Sigmoid colon (tissue), 4 donors: ENCODE measurements around the gene SPRED2.

ENCODE experiments used
- EP300 ChIP-seq, 4 donors: sonication (generic); formaldehyde crosslinking; IDR thresholded peaks; one replicate each; pipeline ENCODE4 v1.6.1; 2017; ENCODE audit warnings: antibody characterized with exemption in 4 of 4
- POLR2A ChIP-seq, 2 donors: fragments of 450-650 bp; IDR thresholded peaks; one replicate each; pipeline ENCODE4 v1.6.1; 2016; ENCODE audit warnings: antibody characterized with exemption in 2 of 2, mild to moderate bottlenecking in 2 of 2, moderate library complexity in 2 of 2
- POLR2AphosphoS5 ChIP-seq, 4 donors: sonication (generic); formaldehyde crosslinking; IDR thresholded peaks; one replicate each; pipeline ENCODE4 v1.6.1; 2017; ENCODE audit warnings: antibody characterized with exemption in 4 of 4
- TF ChIP-seq, protein P1 (sequence below), 4 experiments: fragments of 450-650 bp in 3 of 4; fragments of 200-600 bp in 1 of 4; IDR thresholded peaks; one replicate each; pipeline ENCODE4 v1.5.1; 2016 to 2019; ENCODE audit warnings: antibody characterized with exemption in 4 of 4, mild to moderate bottlenecking in 3 of 4, moderate library complexity in 2 of 4

- TF ChIP-seq POLR2A (IDR thresholded peaks at IDR 0.05) (no peak), EP300 (IDR thresholded peaks at IDR 0.05) (no peak), POLR2AphosphoS5 (IDR thresholded peaks at IDR 0.05) (no peak)
- TF ChIP-seq, protein P1, sequence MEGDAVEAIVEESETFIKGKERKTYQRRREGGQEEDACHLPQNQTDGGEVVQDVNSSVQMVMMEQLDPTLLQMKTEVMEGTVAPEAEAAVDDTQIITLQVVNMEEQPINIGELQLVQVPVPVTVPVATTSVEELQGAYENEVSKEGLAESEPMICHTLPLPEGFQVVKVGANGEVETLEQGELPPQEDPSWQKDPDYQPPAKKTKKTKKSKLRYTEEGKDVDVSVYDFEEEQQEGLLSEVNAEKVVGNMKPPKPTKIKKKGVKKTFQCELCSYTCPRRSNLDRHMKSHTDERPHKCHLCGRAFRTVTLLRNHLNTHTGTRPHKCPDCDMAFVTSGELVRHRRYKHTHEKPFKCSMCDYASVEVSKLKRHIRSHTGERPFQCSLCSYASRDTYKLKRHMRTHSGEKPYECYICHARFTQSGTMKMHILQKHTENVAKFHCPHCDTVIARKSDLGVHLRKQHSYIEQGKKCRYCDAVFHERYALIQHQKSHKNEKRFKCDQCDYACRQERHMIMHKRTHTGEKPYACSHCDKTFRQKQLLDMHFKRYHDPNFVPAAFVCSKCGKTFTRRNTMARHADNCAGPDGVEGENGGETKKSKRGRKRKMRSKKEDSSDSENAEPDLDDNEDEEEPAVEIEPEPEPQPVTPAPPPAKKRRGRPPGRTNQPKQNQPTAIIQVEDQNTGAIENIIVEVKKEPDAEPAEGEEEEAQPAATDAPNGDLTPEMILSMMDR (IDR thresholded peaks at IDR 0.05) = no peak
Observed at GRCh38 chr2:65364986-65365733, 67.2 kb downstream of the SPRED2 start.
